HL-60 (cell line): ENCODE measurements around the gene SLC17A3.

Experiments used
- DNase-seq, 2 experiments: peaks; one replicate each; pipeline ENCODE4 v3.0.0-alpha.2; 2010 to 2020; ENCODE audit warnings: low read depth in 1 of 2, low spot score in 1 of 2
- H3K27ac ChIP-seq: fragments of 250-450 bp; sonication (Bioruptor Pico); replicated peaks from 2 replicates; pipeline ENCODE4 v1.5.1; 2020; ENCODE audit warnings: mild to moderate bottlenecking, moderate library complexity
- H3K27me3 ChIP-seq: fragments of 250-450 bp; sonication (Bioruptor Pico); 2 replicates; pipeline ENCODE4 v1.5.1; 2021; ENCODE audit warnings: mild to moderate bottlenecking, moderate library complexity; ENCODE audit not compliant: insufficient read depth, poor library complexity, severe bottlenecking
- H3K4me3 ChIP-seq: replicated peaks from 2 replicates; pipeline ENCODE4 v1.5.1; 2011; ENCODE audit warnings: mild to moderate bottlenecking, control low read depth, low read length; ENCODE audit not compliant: insufficient read depth
- CTCF ChIP-seq: IDR thresholded peaks from one replicate; pipeline ENCODE4 v1.5.1; 2011; ENCODE audit warnings: low read length, control low read depth, inconsistent platforms; ENCODE audit not compliant: insufficient read depth
- GABPA ChIP-seq: IDR thresholded peaks from 2 replicates; pipeline ENCODE4 v1.6.1; 2012; ENCODE audit warnings: low read depth
- POLR2AphosphoS5 ChIP-seq: IDR thresholded peaks from 2 replicates; pipeline ENCODE4 v1.6.1; 2012; ENCODE audit warnings: low read depth
- REST ChIP-seq: IDR thresholded peaks from 2 replicates; pipeline ENCODE4 v1.6.1; 2012; ENCODE audit warnings: low read depth; ENCODE audit not compliant: insufficient replicate concordance
- SPI1 ChIP-seq: IDR thresholded peaks from 2 replicates; pipeline ENCODE4 v1.6.1; 2012; ENCODE audit warnings: low read depth, mild to moderate bottlenecking, borderline replicate concordance

The SLC17A3 gene

GRCh38 chr6:25852756-25853155 lies 21.3 kb downstream of the SLC17A3 start:
- Histone ChIP-seq H3K4me3 (no peak overlapping the region), H3K27ac (no peak overlapping the region), H3K27me3 (peaks cover 2% of the 10 kb centered on the region)
- no peak for TF ChIP-seq REST
- TF ChIP-seq CTCF = no peak
- TF ChIP-seq SPI1 = no peak
- TF ChIP-seq POLR2AphosphoS5 = no peak
- no peak for DNase-seq

- Histone ChIP-seq H3K27me3 (peaks cover 2% of the 10 kb centered on the region), H3K27ac (no peak overlapping the region), H3K4me3 (no peak overlapping the region)
- DNase-seq = no peak
- TF ChIP-seq POLR2AphosphoS5 = no peak
- no peak for TF ChIP-seq CTCF
- no peak for TF ChIP-seq REST
- TF ChIP-seq SPI1 = no peak
- no peak for TF ChIP-seq GABPA
Observed at GRCh38 chr6:25851961-25852360, 22.1 kb downstream of the SLC17A3 start.

- no peak overlapping the region for H3K27ac ChIP-seq
- peaks cover 2% of the 10 kb centered on the region for H3K27me3 ChIP-seq
- DNase-seq = no peak
- TF ChIP-seq CTCF (no peak), REST (no peak), POLR2AphosphoS5 (no peak), SPI1 (no peak), GABPA (no peak)
- H3K4me3 ChIP-seq = no peak overlapping the region
Observed at GRCh38 chr6:25844518-25844917, 29.5 kb downstream of the SLC17A3 start.
